Measurements from ENCODE around the gene CDH4.

- TF ChIP-seq CTCF (IDR thresholded peaks at IDR 0.05; ENCODE audit: control extremely low read depth in 1 of 3, insufficient read depth in 1 of 3, low read depth in 1 of 3, low read length in 3 of 3) = no peak
- no peak for TF ChIP-seq JUND (IDR thresholded peaks at IDR 0.05; ENCODE audit: low read length)
- TF ChIP-seq JUN (IDR thresholded peaks at IDR 0.05; ENCODE audit: low read depth, low read length) = no peak
- no peak for TF ChIP-seq EP300 (IDR thresholded peaks at IDR 0.05; ENCODE audit: borderline replicate concordance in 1 of 2, low read depth in 2 of 2, low read length in 2 of 2)
- TF ChIP-seq YY1 (IDR thresholded peaks at IDR 0.05; ENCODE audit: low read depth, low read length) = no peak
- TF ChIP-seq RXRA (IDR thresholded peaks at IDR 0.05; ENCODE audit: insufficient read depth, low read depth, low read length) = no peak
- no peak for TF ChIP-seq POLR2A (IDR thresholded peaks at IDR 0.05; ENCODE audit: control extremely low read depth in 1 of 2, low read depth in 2 of 2, low read length in 2 of 2)
- no peak for TF ChIP-seq POLR2AphosphoS5 (IDR thresholded peaks at IDR 0.05; ENCODE audit: low read depth, low read length)
These were observed 656.3 kb downstream of the CDH4 start for GRCh38 chr20:61908057-61909026.

All from H1 (cell line).